ENCODE measurements around the gene NMNAT2. TPM values are rescaled to one million over a fixed set of nuclear protein-coding genes. Genes with fewer than 3 reads are reported as not detected.

NMNAT2 gene
- total RNA-seq, 1 experiment from 2014 or later, result not detected

GRCh38 chr1:183302452-183303322 is 115.5 kb downstream of the NMNAT2 start (continued):
- no peak for TF ChIP-seq MAX (IDR thresholded peaks at IDR 0.05)
- TF ChIP-seq ZBTB33 (IDR thresholded peaks at IDR 0.05; ENCODE audit: extremely low read depth, insufficient replicate concordance, low read length), result no peak
- TF ChIP-seq ELF1 (IDR thresholded peaks at IDR 0.05; ENCODE audit: borderline replicate concordance, low read depth), result no peak
- no peak for TF ChIP-seq FOSL1 (IDR thresholded peaks at IDR 0.05; ENCODE audit: low read depth)
- TF ChIP-seq SP1 (IDR thresholded peaks at IDR 0.05; ENCODE audit: low read depth), result no peak
- TF ChIP-seq ZFX (IDR thresholded peaks at IDR 0.05), result no peak

- Histone ChIP-seq H3K4me1 (ENCODE audit: control insufficient read depth in 1 of 2, insufficient read depth in 2 of 2, low read length in 2 of 2) (no peaks in the 10 kb centered on the region; a peak in 1 of 4 replicates), H3K27ac (ENCODE audit: low read depth, low read length) (no peak overlapping the region), H3K36me3 (ENCODE audit: control insufficient read depth in 1 of 2, insufficient read depth in 2 of 2, low read length in 2 of 2) (no peaks in the 10 kb centered on the region), H4K20me1 (ENCODE audit: insufficient read depth) (no peaks in the 10 kb centered on the region), H2AFZ (ENCODE audit: low read depth, low read length, poor library complexity, severe bottlenecking) (no peak overlapping the region), H3K4me3 (replicated peaks in 1 of 2; ENCODE audit: low read depth in 1 of 2, low read length in 2 of 2) (no peak overlapping the region), H3K9ac (ENCODE audit: low read length) (no peak overlapping the region), H3K4me2 (ENCODE audit: low read length) (no peak overlapping the region), H3K79me2 (ENCODE audit: insufficient read depth, low read length) (no peaks in the 10 kb centered on the region), H3K27me3 (ENCODE audit: insufficient read depth, low read length) (no peaks in the 10 kb centered on the region), H3K9me2 (ENCODE audit: insufficient read depth) (no peaks in the 10 kb centered on the region), H3K9me3 (ENCODE audit: control insufficient read depth in 1 of 2, insufficient read depth in 1 of 2, low read depth in 1 of 2, low read length in 2 of 2) (no peaks in the 10 kb centered on the region)
- no TSS peak for BruUV-seq (replicated peaks)
- ChIA-PET POLR2A (no interaction called here), CTCF (no interaction called here), RAD21 (ENCODE audit: low non-redundant PET in 1 of 2, low total read pairs in 2 of 2, uncharacterized antibody in 2 of 2, unreplicated experiment in 2 of 2) (no interaction called here)
- intact Hi-C loops (cut with micrococcal nuclease), result no loop called here
- ATAC-seq, result no peak
- TF ChIP-seq MAX (IDR thresholded peaks at IDR 0.05), result no peak
- TF ChIP-seq EZH2 (IDR thresholded peaks at IDR 0.05), result no peak
- no peak for TF ChIP-seq CEBPB (IDR thresholded peaks at IDR 0.05; ENCODE audit: low read depth)
- no peak for TF ChIP-seq YY1 (IDR thresholded peaks at IDR 0.05; ENCODE audit: extremely low read depth, insufficient replicate concordance, low read depth, low read length)
- TF ChIP-seq CTCF (IDR thresholded peaks at IDR 0.05 in 2 of 3, conservative IDR thresholded peaks at IDR 0.05 in 1 of 3; ENCODE audit: borderline replicate concordance in 1 of 3, insufficient read depth in 1 of 3, low read depth in 2 of 3, low read length in 2 of 3), result no peak
- no peak for TF ChIP-seq ZNF274 (IDR thresholded peaks at IDR 0.05; ENCODE audit: low read depth, low read length)
- no peak for TF ChIP-seq FOSL1 (IDR thresholded peaks at IDR 0.05; ENCODE audit: low read depth)
- no peak for TF ChIP-seq POLR2A (IDR thresholded peaks at IDR 0.05; ENCODE audit: borderline replicate concordance, extremely low read depth, insufficient read depth, insufficient read length)
- no peak for TF ChIP-seq POLR2AphosphoS5 (IDR thresholded peaks at IDR 0.05; ENCODE audit: low read depth, low read length)
- no peak for TF ChIP-seq ATF3 (IDR thresholded peaks at IDR 0.05)
- no peak for DNase-seq (ENCODE audit: low read depth, low spot score)
Observed at GRCh38 chr1:183301239-183301638, 116.9 kb downstream of the NMNAT2 start.

All from HCT116 (cell line).